Vagina (tissue), 2 donors: ENCODE data around the gene ADGRA1.

ENCODE experiments used
- POLR2A ChIP-seq, 2 donors: fragments of 450-650 bp; IDR thresholded peaks; one replicate each; pipeline ENCODE4 v1.6.1; 2017; ENCODE audit warnings: antibody characterized with exemption in 2 of 2, mild to moderate bottlenecking in 2 of 2, moderate library complexity in 2 of 2
- POLR2AphosphoS5 ChIP-seq, 2 donors: sonication (generic); formaldehyde crosslinking; IDR thresholded peaks; one replicate each; pipeline ENCODE4 v1.9.0; 2017; ENCODE audit warnings: antibody characterized with exemption in 2 of 2, mild to moderate bottlenecking in 2 of 2, low read depth in 1 of 2; ENCODE audit not compliant: insufficient read depth in 1 of 2
- TF ChIP-seq, protein P1 (sequence below), 3 experiments: fragments of 450-650 bp in 2 of 3; fragments of 200-600 bp in 1 of 3; sonication (generic) in 1 of 3; IDR thresholded peaks; one replicate each; pipeline ENCODE4 v1.5.1; 2017 to 2019; ENCODE audit warnings: antibody characterized with exemption in 3 of 3, mild to moderate bottlenecking in 2 of 3, moderate library complexity in 2 of 3

DNA sequence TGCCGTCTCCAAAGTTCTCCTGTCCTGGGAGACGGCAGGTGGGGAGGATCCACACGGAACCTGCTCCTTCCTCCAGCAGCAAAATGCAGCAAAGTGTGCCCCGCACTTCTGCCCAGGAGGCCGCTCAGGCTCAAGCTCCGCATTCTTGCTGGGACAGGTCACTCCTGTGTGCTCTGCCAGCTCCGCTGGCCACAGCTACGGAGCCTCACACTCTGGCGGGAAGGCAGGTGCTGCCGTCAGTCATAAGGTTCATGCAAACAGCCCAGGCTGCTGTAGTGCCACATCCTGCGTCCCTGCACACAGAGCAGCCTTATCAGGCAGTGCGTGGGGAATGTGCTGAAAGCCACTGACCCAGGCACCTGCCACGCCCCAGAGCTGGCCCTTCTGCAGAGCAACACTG lies 22.4 kb downstream of the ADGRA1 start:
- TF ChIP-seq, protein P1, sequence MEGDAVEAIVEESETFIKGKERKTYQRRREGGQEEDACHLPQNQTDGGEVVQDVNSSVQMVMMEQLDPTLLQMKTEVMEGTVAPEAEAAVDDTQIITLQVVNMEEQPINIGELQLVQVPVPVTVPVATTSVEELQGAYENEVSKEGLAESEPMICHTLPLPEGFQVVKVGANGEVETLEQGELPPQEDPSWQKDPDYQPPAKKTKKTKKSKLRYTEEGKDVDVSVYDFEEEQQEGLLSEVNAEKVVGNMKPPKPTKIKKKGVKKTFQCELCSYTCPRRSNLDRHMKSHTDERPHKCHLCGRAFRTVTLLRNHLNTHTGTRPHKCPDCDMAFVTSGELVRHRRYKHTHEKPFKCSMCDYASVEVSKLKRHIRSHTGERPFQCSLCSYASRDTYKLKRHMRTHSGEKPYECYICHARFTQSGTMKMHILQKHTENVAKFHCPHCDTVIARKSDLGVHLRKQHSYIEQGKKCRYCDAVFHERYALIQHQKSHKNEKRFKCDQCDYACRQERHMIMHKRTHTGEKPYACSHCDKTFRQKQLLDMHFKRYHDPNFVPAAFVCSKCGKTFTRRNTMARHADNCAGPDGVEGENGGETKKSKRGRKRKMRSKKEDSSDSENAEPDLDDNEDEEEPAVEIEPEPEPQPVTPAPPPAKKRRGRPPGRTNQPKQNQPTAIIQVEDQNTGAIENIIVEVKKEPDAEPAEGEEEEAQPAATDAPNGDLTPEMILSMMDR (IDR thresholded peaks at IDR 0.05) = no peak
- TF ChIP-seq POLR2A (IDR thresholded peaks at IDR 0.05) (no peak), POLR2AphosphoS5 (IDR thresholded peaks at IDR 0.05; ENCODE audit: insufficient read depth in 1 of 2, low read depth in 1 of 2) (no peak)
